ENCODE data around the gene RMND5A.

RMND5A gene

DNA sequence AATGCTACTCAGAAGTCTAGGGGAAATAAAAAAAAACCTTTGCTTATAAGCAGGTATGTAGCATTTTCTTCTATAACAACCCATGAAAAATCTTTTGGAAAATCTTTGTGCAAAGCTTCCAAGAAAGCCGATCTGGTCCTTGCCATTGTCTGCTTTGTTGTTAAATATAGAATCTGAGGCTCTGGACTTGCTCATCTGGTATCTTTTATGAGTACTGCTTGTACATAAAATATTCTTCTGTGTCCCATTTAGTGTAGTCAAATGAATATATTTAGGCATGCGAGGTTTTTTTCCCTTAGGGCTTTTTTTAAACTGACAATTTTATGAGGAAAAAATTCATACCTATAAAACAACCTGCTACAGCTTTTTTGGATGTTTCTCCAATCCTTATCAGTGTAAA is 45.0 kb upstream of the RMND5A start:
- H3K27me3 ChIP-seq = no peaks in the 10 kb centered on the region
- no peak overlapping the region for H3K4me3 ChIP-seq (ENCODE audit: low read depth in 1 of 2, low read length in 1 of 2)
- no peak overlapping the region for H3K27ac ChIP-seq
- no peaks in the 10 kb centered on the region for H3K9me3 ChIP-seq
- TF ChIP-seq, protein P1, sequence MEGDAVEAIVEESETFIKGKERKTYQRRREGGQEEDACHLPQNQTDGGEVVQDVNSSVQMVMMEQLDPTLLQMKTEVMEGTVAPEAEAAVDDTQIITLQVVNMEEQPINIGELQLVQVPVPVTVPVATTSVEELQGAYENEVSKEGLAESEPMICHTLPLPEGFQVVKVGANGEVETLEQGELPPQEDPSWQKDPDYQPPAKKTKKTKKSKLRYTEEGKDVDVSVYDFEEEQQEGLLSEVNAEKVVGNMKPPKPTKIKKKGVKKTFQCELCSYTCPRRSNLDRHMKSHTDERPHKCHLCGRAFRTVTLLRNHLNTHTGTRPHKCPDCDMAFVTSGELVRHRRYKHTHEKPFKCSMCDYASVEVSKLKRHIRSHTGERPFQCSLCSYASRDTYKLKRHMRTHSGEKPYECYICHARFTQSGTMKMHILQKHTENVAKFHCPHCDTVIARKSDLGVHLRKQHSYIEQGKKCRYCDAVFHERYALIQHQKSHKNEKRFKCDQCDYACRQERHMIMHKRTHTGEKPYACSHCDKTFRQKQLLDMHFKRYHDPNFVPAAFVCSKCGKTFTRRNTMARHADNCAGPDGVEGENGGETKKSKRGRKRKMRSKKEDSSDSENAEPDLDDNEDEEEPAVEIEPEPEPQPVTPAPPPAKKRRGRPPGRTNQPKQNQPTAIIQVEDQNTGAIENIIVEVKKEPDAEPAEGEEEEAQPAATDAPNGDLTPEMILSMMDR (IDR thresholded peaks at IDR 0.05) = no peak
- no peaks in the 10 kb centered on the region for H3K36me3 ChIP-seq
- no peaks in the 10 kb centered on the region for H3K4me1 ChIP-seq (ENCODE audit: control insufficient read depth in 1 of 2, insufficient read depth in 1 of 2, low read depth in 1 of 2, low read length in 1 of 2)

DNA sequence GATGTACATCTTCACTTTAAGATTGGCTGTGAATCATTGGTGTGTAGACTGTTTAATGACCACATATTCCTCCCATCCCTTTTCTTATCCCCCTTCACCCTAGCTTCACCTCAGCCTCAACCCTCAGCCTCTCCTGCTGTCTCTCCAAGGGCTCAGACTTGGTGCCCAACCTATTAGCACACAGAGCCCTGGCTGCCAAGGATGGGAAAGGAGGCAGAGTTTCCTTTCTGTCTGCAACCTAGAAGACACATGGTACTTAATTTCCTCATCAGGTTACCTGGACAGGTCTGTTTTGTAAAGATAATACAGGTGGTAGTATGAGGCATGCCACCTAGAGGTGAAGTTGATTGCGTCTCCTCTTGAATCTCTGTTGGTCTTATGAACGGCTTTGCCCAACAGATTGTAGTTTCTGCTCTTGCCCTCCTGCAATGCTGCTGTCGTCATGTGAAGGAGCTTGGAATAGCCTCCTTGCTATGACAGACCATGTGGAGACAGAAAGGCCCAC is 44.5 kb upstream of the RMND5A start:
- Histone ChIP-seq H3K9me3 (no peaks in the 10 kb centered on the region), H3K36me3 (no peaks in the 10 kb centered on the region), H3K27me3 (no peaks in the 10 kb centered on the region), H3K27ac (no peak overlapping the region), H3K4me3 (ENCODE audit: low read depth in 1 of 2, low read length in 1 of 2) (no peak overlapping the region), H3K4me1 (ENCODE audit: control insufficient read depth in 1 of 2, insufficient read depth in 1 of 2, low read depth in 1 of 2, low read length in 1 of 2) (no peaks in the 10 kb centered on the region)
- TF ChIP-seq, protein P1 (IDR thresholded peaks at IDR 0.05) = no peak

DNA sequence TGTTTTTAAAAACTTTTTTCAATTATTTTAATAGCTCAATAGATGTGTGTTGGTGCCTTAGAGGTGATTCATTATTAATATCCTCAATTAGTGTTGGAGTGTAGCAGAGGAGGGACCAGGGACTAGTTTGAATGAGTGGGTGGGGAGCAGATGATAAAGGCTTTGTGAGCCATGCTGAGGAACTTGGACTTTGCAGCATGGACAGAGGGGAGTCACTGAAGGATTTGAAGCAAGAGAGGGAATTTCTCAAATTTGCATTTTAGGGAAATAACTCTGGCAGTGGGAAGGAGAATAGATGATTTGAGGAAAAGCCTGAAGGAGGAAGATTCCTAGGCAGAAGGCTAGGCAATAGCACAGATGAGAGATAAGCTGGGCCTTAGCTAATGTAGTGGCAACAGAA is 42.3 kb upstream of the RMND5A start:
- no peaks in the 10 kb centered on the region for H3K36me3 ChIP-seq
- TF ChIP-seq, protein P1 (IDR thresholded peaks at IDR 0.05) = no peak
- H3K4me3 ChIP-seq (ENCODE audit: low read depth in 1 of 2, low read length in 1 of 2) = no peak overlapping the region
- no peaks in the 10 kb centered on the region for H3K9me3 ChIP-seq
- H3K27ac ChIP-seq = no peak overlapping the region
- H3K4me1 ChIP-seq (ENCODE audit: control insufficient read depth in 1 of 2, insufficient read depth in 1 of 2, low read depth in 1 of 2, low read length in 1 of 2) = no peaks in the 10 kb centered on the region
- no peaks in the 10 kb centered on the region for H3K27me3 ChIP-seq

DNA sequence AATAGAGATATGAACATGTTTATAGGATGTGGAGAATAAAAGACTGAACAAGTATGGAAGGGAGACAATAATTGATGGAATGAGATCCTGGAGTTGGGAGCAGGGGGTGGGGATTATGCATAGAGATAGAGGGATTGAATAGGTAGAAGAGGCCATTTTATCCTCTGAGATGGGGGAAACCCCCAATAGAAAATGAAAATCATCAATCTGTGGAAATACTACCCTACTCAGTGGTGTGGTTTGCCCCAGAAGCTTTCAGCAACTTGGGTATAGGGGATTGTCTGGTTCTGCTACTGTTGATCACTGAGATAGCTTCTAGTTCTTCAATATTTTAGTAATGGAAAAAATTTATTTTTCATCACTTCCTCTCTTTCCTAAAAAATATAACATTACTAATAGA is 41.1 kb upstream of the RMND5A start:
- H3K27ac ChIP-seq = no peak overlapping the region
- no peaks in the 10 kb centered on the region for H3K9me3 ChIP-seq
- TF ChIP-seq, protein P1 (IDR thresholded peaks at IDR 0.05) = no peak
- no peaks in the 10 kb centered on the region for H3K4me1 ChIP-seq (ENCODE audit: control insufficient read depth in 1 of 2, insufficient read depth in 1 of 2, low read depth in 1 of 2, low read length in 1 of 2)
- no peak overlapping the region for H3K4me3 ChIP-seq (ENCODE audit: low read depth in 1 of 2, low read length in 1 of 2)
- H3K36me3 ChIP-seq = no peaks in the 10 kb centered on the region
- no peaks in the 10 kb centered on the region for H3K27me3 ChIP-seq

DNA sequence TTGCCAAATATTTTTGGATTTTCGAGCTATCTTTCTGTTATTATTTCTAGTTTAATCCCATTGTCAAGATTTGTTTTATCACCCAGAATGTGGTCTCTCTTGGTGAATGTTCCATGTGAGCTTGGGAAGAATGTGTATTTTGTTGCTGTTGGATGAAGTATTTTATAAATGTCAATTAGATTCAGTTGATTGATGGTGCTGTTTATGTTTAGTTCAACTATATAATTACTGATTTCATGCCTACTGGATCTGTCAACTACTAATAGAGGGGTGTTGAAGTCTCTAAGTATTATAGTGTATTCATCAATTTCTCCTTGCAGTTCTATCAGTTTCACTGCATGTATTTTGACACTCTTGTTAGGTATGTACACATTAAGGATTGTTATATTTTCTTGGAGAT is 34.7 kb upstream of the RMND5A start:
- H3K27me3 ChIP-seq = no peaks in the 10 kb centered on the region
- H3K4me3 ChIP-seq (ENCODE audit: low read depth in 1 of 2, low read length in 1 of 2) = no peak overlapping the region
- no peaks in the 10 kb centered on the region for H3K36me3 ChIP-seq
- no peaks in the 10 kb centered on the region for H3K9me3 ChIP-seq
- no peaks in the 10 kb centered on the region for H3K4me1 ChIP-seq (ENCODE audit: control insufficient read depth in 1 of 2, insufficient read depth in 1 of 2, low read depth in 1 of 2, low read length in 1 of 2)
- TF ChIP-seq, protein P1 (IDR thresholded peaks at IDR 0.05) = no peak
- H3K27ac ChIP-seq = no peak overlapping the region

DNA sequence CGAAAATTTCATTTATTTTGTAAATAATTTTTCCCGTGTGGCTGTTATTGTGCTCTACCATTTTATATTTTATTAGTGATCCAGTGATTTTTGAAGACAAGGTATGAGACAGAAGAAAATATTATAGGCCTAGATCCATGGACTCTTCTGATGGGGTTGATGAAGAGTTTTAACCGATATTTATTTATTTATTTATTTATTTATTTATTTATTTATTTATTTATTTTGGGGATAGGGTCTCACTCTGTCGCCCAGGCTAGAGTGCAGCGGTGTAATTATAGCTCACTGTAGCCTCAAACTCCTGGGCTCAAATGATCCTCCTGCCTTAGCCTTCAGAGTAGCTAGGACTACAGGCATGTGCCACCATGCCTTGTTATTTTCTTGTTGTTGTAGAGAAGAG is 33.6 kb upstream of the RMND5A start:
- no peak overlapping the region for H3K27ac ChIP-seq
- no peaks in the 10 kb centered on the region for H3K36me3 ChIP-seq
- TF ChIP-seq, protein P1 (IDR thresholded peaks at IDR 0.05) = no peak
- H3K4me3 ChIP-seq (ENCODE audit: low read depth in 1 of 2, low read length in 1 of 2) = no peak overlapping the region
- H3K4me1 ChIP-seq (ENCODE audit: control insufficient read depth in 1 of 2, insufficient read depth in 1 of 2, low read depth in 1 of 2, low read length in 1 of 2) = no peaks in the 10 kb centered on the region
- H3K27me3 ChIP-seq = no peaks in the 10 kb centered on the region
- no peaks in the 10 kb centered on the region for H3K9me3 ChIP-seq
